OCI-M1 (cell line): ENCODE measurements around the gene MSI2.

ENCODE experiments used
- DNase-seq: peaks from one replicate; lab custom pipeline; 2025; lab: John Stamatoyannopoulos, UW

Gene MSI2

GRCh38 chr17:57342963-57343589 is 86.8 kb downstream of the MSI2 start:
- peak; percentile 51 for DNase-seq

GRCh38 chr17:57343717-57344116 is 87.4 kb downstream of the MSI2 start:
- DNase-seq = no peak

GRCh38 chr17:57344261-57344660 is 87.9 kb downstream of the MSI2 start:
- no peak for DNase-seq

- no peak for DNase-seq
Observed at GRCh38 chr17:57349541-57350247, 93.4 kb downstream of the MSI2 start.

- no peak for DNase-seq
Observed at GRCh38 chr17:57350266-57350665, 93.9 kb downstream of the MSI2 start.

GRCh38 chr17:57352665-57353175 is 96.4 kb downstream of the MSI2 start:
- DNase-seq = no peak

- no peak for DNase-seq
Observed at GRCh38 chr17:57354673-57355072, 98.3 kb downstream of the MSI2 start.

GRCh38 chr17:57355090-57355859 is 99.0 kb downstream of the MSI2 start:
- DNase-seq = no peak

- no peak for DNase-seq
Observed at GRCh38 chr17:57356153-57356718, 99.9 kb downstream of the MSI2 start.

- DNase-seq = no peak
Observed at GRCh38 chr17:57356719-57357391, 100.5 kb downstream of the MSI2 start.

GRCh38 chr17:57357392-57357784 is 101.1 kb downstream of the MSI2 start:
- no peak for DNase-seq

GRCh38 chr17:57357830-57358430 is 101.6 kb downstream of the MSI2 start:
- no peak for DNase-seq

GRCh38 chr17:57360266-57360665 is 103.9 kb downstream of the MSI2 start:
- no peak for DNase-seq

- DNase-seq = no peak
Observed at GRCh38 chr17:57362797-57363556, 106.7 kb downstream of the MSI2 start.

GRCh38 chr17:57363580-57363979 is 107.3 kb downstream of the MSI2 start:
- no peak for DNase-seq

GRCh38 chr17:57363998-57364643 is 107.8 kb downstream of the MSI2 start:
- no peak for DNase-seq

- peak; percentile 74 for DNase-seq
Observed at GRCh38 chr17:57365420-57365819, 109.1 kb downstream of the MSI2 start.

- peak; percentile 21 for DNase-seq
Observed at GRCh38 chr17:57366177-57366557, 109.8 kb downstream of the MSI2 start.

- peak; percentile 59 for DNase-seq
Observed at GRCh38 chr17:57366558-57367351, 110.4 kb downstream of the MSI2 start.
